Activated CD4-positive, alpha-beta T cell treated with anti-CD3 and anti-CD28 coated beads, Interleukin-2, amount 10 ng/mL, durations not matched to agents 7 days and 5 days (primary cell): ENCODE data around the gene ST8SIA6. TPM values are rescaled to one million over a fixed set of nuclear protein-coding genes. Genes with fewer than 3 reads are reported as not detected.
A peak's percentile ranks its signal among the peaks of the same experiment; 100 is the strongest.
"Not testable (repeated sequence)": the region's sequence is repeated elsewhere in the genome, so short reads cannot be mapped to it uniquely, and the experiment has no call there.

ENCODE experiments used
- CTCF ChIA-PET: fragments of 350-600 bp; sonication (Branson Sonifier 250); formaldehyde crosslinking; loops from one replicate; lab custom pipeline; 2021; ENCODE audit warnings: antibody characterized with exemption; lab: Charles Lee
- POLR2A ChIA-PET: fragments of 350-600 bp; sonication (Branson Sonifier 250); formaldehyde crosslinking; loops from one replicate; lab custom pipeline; 2021; ENCODE audit warnings: antibody characterized with exemption; lab: Charles Lee
- DNase-seq: peaks from one replicate; pipeline ENCODE4 v3.0.0-alpha.2; 2020
- H3K27ac Mint-ChIP-seq: one replicate; pipeline ENCODE4 v1.8.0; 2021; ENCODE audit warnings: mild to moderate bottlenecking, moderate library complexity, mixed read lengths
- H3K27me3 Mint-ChIP-seq: one replicate; pipeline ENCODE4 v1.8.0; 2021; ENCODE audit warnings: mixed read lengths
- H3K36me3 Mint-ChIP-seq: one replicate; pipeline ENCODE4 v1.8.0; 2021; ENCODE audit warnings: low read depth, mixed read lengths
- H3K4me1 Mint-ChIP-seq: one replicate; pipeline ENCODE4 v1.8.0; 2021; ENCODE audit warnings: mixed read lengths
- H3K4me3 Mint-ChIP-seq: one replicate; pipeline ENCODE4 v1.8.0; 2021; ENCODE audit warnings: mild to moderate bottlenecking, moderate library complexity, mixed read lengths
- H3K9me3 Mint-ChIP-seq: one replicate; pipeline ENCODE4 v1.8.0; 2021; ENCODE audit warnings: mixed read lengths
- total RNA-seq, 2 experiments: library from RNA; stranded (reverse); gene quantifications; one replicate each; pipeline ENCODE4 v1.2.3, GENCODE V29; 2021

Gene ST8SIA6
- total RNA-seq, 2 experiments from 2014 or later = 0.15 to 0.20 TPM

DNA sequence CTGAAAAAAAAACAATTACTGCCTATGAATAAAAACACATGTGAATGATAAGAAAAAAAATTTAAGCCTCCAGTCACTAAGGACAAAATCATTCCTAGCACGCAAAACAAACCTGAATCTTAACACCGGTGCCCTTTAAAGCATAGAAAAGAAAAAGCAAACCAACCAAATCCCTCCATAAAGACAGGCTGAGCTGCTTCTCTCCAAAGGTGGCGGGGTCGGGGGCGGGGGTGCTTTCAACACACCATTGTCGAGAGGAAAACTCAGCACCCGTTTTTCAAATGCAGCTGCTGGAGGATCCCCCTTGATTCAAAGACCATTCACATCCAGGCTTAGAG lies 1.4 kb downstream of the ST8SIA6 start:
- peaks cover 60% of the 10 kb centered on the region for H3K27me3 Mint-ChIP-seq
- no peak overlapping the region for H3K27ac Mint-ChIP-seq
- H3K4me3 Mint-ChIP-seq = peak overlapping the region; percentile 79
- POLR2A ChIA-PET = interaction anchor here (1.0 kb wide), 1 partner anchor 24 kb away, joined by 3 read pairs; no protein-coding TSS in a partner anchor
- CTCF ChIA-PET = interaction anchor here (0.6 to 0.9 kb wide), 3 partner anchors 9 to 175 kb away, joined by 3 to 4 read pairs (median 3); no protein-coding TSS in a partner anchor
- H3K4me1 Mint-ChIP-seq = peaks cover 20% of the 10 kb centered on the region
- peaks cover 14% of the 10 kb centered on the region for H3K9me3 Mint-ChIP-seq
- DNase-seq = no peak
- peaks cover 10% of the 10 kb centered on the region for H3K36me3 Mint-ChIP-seq

DNA sequence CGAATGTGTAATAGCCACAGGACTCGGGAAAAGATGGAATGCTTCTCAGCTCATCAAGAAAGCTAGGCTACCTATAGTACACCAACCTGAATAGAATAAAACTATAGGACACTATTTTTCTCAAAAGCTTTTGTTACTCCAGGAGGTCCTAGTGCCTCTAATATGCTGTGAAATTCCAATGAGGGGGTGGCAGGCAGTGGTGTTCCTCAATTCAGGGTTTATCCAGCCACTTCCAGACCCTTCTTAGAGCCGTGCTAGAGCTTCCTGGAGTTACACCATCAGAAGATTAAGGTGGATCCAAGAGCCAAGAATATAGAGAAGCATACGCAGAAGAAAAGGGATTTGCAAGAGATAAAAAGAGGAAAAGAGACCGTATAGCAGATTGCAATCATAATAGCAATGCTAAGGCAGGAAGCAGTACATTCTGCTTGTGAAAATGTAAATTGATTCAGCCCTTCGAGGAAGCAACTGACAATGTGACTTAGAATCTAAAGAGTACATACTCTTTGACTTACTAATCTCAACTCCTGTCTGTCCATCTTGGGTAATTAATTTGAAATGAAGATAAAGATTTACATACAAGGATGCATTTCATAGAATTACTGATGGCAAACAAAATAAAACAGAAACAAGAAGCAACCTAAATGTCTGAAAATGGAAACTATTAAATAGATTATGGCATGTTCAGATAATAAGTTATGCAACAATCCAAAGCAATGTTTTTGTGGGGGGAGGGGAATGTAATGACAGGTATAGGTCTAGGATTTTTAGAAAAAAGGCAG lies 2.1 kb downstream of the ST8SIA6 start:
- Mint-ChIP-seq H3K9me3 (peaks cover 19% of the 10 kb centered on the region), H3K27me3 (peaks cover 60% of the 10 kb centered on the region), H3K4me1 (peaks cover 20% of the 10 kb centered on the region), H3K4me3 (peak overlapping the region; percentile 23), H3K27ac (peak overlapping the region; percentile 63), H3K36me3 (peaks cover 15% of the 10 kb centered on the region)
- POLR2A ChIA-PET = no interaction called here
- DNase-seq = no peak
- CTCF ChIA-PET = interaction anchor here (0.6 to 1.3 kb wide), 3 partner anchors 10 to 52 kb away, joined by 3 to 4 read pairs (median 3); no protein-coding TSS in a partner anchor

DNA sequence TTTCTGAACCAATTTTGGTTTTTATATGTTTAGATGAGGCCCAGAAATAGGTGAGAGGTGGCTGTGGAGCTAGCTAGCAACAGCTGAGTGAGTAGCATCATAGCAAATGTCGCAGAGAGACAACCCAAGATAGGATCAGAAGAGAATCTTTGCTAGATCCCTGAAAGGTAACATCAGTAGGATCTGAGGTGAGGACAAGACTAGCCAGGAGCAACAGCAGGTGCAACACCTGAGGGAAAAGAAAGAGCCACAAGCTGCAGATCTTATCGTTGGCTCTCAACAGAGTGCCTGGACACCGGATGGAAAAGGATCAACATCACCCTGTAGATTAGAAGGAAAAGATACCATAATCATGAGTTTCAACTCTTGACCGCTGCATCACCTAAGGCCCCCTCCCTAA lies 4.4 kb downstream of the ST8SIA6 start:
- Mint-ChIP-seq H3K4me3 (no peak overlapping the region), H3K9me3 (peaks cover 19% of the 10 kb centered on the region), H3K36me3 (peaks cover 15% of the 10 kb centered on the region), H3K27me3 (peaks cover 51% of the 10 kb centered on the region), H3K4me1 (peaks cover 21% of the 10 kb centered on the region), H3K27ac (no peak overlapping the region)
- ChIA-PET POLR2A (no interaction called here), CTCF (no interaction called here)
- DNase-seq = no peak

DNA sequence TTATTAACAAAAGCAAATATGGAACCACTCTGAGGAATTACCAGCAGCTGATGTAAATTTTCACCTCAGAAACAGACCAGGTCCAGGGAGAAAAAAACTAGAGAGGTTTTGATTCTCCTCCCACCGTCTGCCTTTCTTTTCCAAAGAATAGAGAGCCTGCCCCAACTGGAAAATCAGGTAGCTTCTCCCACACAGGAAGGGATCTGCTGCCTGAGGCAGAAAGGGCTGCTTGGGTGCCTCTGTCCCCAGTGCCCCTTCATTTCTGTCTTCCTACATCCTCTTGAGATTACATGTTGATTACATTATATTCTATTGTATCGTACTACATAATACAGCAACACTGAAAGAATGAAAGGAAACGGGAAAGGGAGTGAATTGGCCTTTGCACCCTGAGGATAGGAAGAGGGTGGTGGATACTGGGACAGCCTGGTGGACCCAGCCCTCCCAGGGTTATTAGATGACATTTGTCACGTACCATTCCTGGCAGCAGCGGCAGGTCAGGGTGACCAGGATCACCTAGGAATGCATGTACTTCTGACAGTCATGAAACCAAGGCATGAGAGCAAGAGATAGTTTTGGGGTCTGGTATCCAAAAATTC lies 8.9 kb downstream of the ST8SIA6 start:
- Mint-ChIP-seq H3K27ac (no peak overlapping the region), H3K4me1 (peaks cover 14% of the 10 kb centered on the region), H3K36me3 (peaks cover 15% of the 10 kb centered on the region), H3K27me3 (peaks cover 31% of the 10 kb centered on the region), H3K4me3 (no peak overlapping the region), H3K9me3 (peaks cover 19% of the 10 kb centered on the region)
- DNase-seq = no peak
- ChIA-PET POLR2A (no interaction called here), CTCF (interaction anchor here (0.6 kb wide), 1 partner anchor 1155 kb away, joined by 3 read pairs; no protein-coding TSS in a partner anchor)

DNA sequence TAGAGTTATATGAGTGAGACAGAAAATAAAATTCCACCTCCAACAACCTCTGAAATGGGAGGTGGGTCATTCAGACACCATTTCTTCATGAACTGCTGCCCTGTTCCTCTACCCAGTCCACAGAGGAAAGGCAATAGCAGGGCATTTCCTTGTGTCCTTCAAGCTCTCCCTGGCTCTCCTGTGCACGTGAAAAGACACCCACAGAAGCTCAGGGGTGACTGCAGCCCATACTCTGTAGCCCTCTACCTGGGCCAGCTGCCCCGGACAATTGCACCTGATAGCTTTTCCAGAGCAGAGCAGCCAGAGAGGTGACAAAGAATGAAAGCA lies 10.0 kb downstream of the ST8SIA6 start:
- Mint-ChIP-seq H3K27ac (no peak overlapping the region), H3K4me1 (peaks cover 14% of the 10 kb centered on the region), H3K4me3 (no peak overlapping the region), H3K36me3 (peaks cover 10% of the 10 kb centered on the region), H3K9me3 (peaks cover 11% of the 10 kb centered on the region), H3K27me3 (peaks cover 24% of the 10 kb centered on the region)
- ChIA-PET POLR2A (no interaction called here), CTCF (no interaction called here)
- DNase-seq = no peak

DNA sequence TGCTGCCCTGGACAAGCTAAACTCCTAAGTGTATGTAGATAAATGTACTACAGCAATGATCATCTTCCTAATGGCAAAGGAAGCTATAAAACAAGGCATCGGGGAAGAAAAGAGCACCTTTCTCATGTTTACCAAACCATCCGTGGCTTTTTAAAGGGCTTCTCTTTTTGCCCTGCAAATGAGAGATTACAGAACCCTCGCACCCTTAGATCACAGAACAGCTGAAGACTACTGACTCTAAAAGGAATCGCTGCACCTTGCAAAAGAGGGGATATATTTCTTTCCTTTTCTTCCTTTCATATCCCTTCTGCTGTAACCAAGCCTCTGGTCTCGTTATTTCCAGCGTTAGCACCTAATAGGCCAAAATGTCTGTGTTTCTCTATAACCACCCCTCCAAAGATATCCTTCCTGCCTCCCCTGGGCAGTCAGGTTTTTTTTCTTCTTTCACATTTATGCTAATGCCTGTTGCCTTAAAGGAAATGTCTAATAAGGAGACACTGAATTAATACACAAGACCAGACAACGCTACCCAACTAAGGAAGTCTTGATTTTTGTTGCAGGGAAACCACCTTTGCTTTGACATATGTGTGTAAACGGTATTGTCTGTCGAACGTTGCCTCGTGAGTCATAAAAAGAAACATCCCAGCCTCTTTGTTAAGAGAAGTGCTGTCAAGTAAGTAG lies 10.5 kb downstream of the ST8SIA6 start:
- Mint-ChIP-seq H3K9me3 (peaks cover 9% of the 10 kb centered on the region), H3K27ac (peak overlapping the region; percentile 7), H3K27me3 (peaks cover 22% of the 10 kb centered on the region), H3K36me3 (peaks cover 9% of the 10 kb centered on the region), H3K4me3 (no peak overlapping the region), H3K4me1 (peaks cover 14% of the 10 kb centered on the region)
- POLR2A ChIA-PET = no interaction called here
- no peak for DNase-seq
- CTCF ChIA-PET = no interaction called here

DNA sequence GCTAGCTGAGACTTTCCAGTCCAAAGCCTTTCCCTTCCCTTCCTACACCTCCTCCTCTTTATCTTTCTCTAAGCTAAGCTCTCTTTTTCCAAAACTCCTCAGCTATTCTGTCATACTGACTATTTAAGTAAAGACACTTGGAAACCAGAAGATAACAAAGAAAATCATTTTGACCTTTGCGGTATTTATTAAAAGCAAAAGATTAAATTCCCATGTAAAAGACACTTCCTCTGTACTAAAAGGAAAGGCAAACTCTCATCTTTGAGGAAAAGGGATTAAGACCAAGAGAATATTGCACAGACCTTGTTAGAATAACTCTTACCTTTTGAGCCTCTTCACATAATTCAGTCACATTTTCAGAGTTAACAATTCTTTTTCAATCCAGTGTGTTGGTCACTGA lies 15.8 kb downstream of the ST8SIA6 start:
- POLR2A ChIA-PET = no interaction called here
- Mint-ChIP-seq H3K9me3 (peaks cover 3% of the 10 kb centered on the region), H3K4me1 (peaks cover 1% of the 10 kb centered on the region), H3K27ac (no peak overlapping the region), H3K4me3 (no peak overlapping the region), H3K27me3 (peaks cover 21% of the 10 kb centered on the region), H3K36me3 (no peaks in the 10 kb centered on the region)
- CTCF ChIA-PET = interaction anchor here (0.6 to 0.7 kb wide), 2 partner anchors 46 to 86 kb away, joined by 3 to 4 read pairs; no protein-coding TSS in a partner anchor
- no peak for DNase-seq

DNA sequence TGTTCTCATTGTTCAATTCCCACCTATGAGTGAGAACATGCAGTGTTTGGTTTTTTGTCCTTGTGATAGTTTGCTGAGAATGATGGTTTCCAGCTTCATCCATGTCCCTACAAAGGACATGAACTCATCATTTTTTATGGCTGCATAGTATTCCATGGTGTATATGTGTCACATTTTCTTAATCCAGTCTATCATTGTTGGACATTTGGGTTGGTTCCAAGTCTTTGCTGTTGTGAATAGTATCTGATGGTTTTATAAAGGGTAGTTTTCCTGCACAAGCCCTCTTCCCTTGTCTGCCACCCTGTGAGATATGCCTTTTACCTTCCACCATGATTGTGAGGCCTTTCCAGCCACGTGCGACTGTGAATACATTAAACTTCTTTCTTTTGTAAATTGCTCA lies 17.8 kb downstream of the ST8SIA6 start:
- H3K4me3 Mint-ChIP-seq, POLR2A ChIA-PET, H3K36me3 Mint-ChIP-seq, H3K9me3 Mint-ChIP-seq, H3K27ac Mint-ChIP-seq, H3K4me1 Mint-ChIP-seq, CTCF ChIA-PET, DNase-seq: not testable (repeated sequence)
- peaks cover 27% of the 10 kb centered on the region for H3K27me3 Mint-ChIP-seq

DNA sequence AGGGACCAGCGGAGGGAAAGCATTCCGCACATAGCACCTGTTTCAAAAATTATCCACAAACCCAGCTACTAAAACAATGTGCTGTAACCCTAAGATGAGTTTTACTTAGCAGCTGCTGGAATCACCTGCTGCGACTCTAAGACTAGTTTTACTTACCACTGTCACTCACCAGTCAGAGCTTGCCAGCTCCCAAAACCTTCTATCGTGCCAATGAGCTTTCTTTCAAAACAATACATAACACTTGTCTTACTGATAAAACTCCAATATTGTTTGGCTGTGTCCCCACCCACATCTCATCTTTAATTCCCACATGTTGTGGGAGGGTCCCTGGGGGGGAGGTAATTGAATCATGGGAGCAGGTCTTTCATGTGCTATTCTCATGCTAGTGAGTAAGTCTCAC lies 18.4 kb downstream of the ST8SIA6 start:
- H3K9me3 Mint-ChIP-seq = peaks cover 3% of the 10 kb centered on the region
- H3K4me1 Mint-ChIP-seq = peaks cover 6% of the 10 kb centered on the region
- no peak overlapping the region for H3K4me3 Mint-ChIP-seq
- H3K27me3 Mint-ChIP-seq = peaks cover 27% of the 10 kb centered on the region
- no peaks in the 10 kb centered on the region for H3K36me3 Mint-ChIP-seq
- CTCF ChIA-PET = interaction anchor here (1.4 kb wide), 1 partner anchor 20 kb away, joined by 5 read pairs; no protein-coding TSS in a partner anchor
- POLR2A ChIA-PET = no interaction called here
- DNase-seq = no peak
- H3K27ac Mint-ChIP-seq = no peak overlapping the region

DNA sequence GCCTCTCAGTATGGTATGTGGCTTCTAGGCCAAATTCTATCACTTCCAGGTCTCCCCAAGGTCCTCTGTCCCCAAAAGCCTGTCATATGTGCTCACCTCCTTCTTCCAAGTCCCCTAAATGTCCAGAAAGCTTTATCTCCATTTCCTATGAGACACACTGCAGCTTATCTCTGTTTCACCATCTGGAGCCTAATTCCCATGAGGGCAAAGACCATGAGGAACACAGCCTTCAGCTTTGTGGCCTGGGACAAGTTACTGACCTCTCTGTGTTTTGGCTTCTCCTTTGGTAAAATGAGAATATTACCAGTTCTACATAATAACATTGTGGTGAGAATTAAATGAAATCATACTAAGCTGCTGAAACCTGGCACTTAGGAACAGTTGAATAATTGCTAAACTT lies 19.2 kb downstream of the ST8SIA6 start:
- Mint-ChIP-seq H3K36me3 (no peaks in the 10 kb centered on the region), H3K27me3 (peaks cover 24% of the 10 kb centered on the region), H3K9me3 (peaks cover 3% of the 10 kb centered on the region), H3K4me1 (peaks cover 13% of the 10 kb centered on the region), H3K4me3 (no peak overlapping the region), H3K27ac (no peak overlapping the region)
- ChIA-PET POLR2A (no interaction called here), CTCF (interaction anchor here (0.8 to 1.4 kb wide), 2 partner anchors 19 to 29 kb away, joined by 3 to 5 read pairs; no protein-coding TSS in a partner anchor)
- DNase-seq = no peak

DNA sequence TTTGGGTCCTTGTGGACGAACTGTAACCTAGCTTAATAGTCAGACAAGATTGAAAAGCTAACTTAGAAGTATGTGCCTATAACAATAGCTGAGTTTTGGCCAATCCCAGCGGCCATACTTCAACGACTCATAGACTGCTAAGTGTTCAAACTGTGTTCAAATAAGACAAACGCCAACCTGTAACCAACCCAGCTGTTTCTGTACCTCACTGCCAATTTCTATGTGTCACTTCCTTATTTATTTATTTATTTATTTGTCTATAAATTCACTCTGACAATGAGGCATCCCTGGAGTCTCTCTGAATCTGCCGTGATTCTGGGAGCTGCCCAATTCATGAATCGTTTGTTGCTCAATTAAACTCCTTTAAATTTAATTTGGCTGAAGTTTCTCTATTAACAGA lies 21.7 kb downstream of the ST8SIA6 start:
- Mint-ChIP-seq H3K4me1 (peaks cover 37% of the 10 kb centered on the region), H3K36me3 (peaks cover 4% of the 10 kb centered on the region), H3K27me3 (peaks cover 16% of the 10 kb centered on the region), H3K27ac (no peak overlapping the region), H3K4me3 (no peak overlapping the region), H3K9me3 (peaks cover 3% of the 10 kb centered on the region)
- POLR2A ChIA-PET = no interaction called here
- CTCF ChIA-PET = interaction anchor here (0.6 to 1.1 kb wide), 3 partner anchors 34 to 604 kb away, joined by 3 to 7 read pairs (median 4); no protein-coding TSS in a partner anchor
- DNase-seq = no peak

DNA sequence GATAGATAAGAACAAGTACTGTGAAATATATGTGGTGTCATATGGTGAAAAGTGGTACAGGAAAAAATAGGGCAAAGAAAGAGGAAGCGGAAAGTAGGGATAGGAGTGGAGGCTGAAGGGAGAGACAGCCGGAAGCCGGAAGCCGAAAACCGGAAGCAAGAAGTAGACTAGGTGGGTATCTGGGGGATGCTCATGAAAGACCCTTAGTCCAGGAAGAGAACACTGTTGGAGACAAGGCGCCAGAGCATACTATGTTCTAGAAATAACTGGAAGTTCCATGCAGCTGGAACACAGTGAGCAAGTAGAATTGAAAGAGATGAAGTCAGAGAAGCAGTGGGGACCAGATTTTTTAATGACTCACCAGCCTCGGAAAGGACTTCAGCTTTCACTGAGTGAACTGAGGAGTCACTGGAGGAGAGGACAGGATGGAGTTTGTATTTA lies 22.5 kb downstream of the ST8SIA6 start:
- Mint-ChIP-seq H3K9me3 (peaks cover 3% of the 10 kb centered on the region), H3K36me3 (peaks cover 8% of the 10 kb centered on the region), H3K4me3 (no peak overlapping the region), H3K27ac (peak overlapping the region; percentile 16), H3K4me1 (peaks cover 45% of the 10 kb centered on the region), H3K27me3 (peaks cover 16% of the 10 kb centered on the region)
- DNase-seq = no peak
- ChIA-PET POLR2A (no interaction called here), CTCF (interaction anchor here (0.6 to 1.1 kb wide), 2 partner anchors 33 to 603 kb away, joined by 4 to 7 read pairs; no protein-coding TSS in a partner anchor)
